Common myeloid progenitor, CD34-positive (primary cell): ENCODE results near the gene ALG12.

ENCODE experiments used
- CTCF ChIA-PET: fragments of 350-600 bp; sonication (Branson Sonifier 250); formaldehyde crosslinking; loops from one replicate; lab custom pipeline; 2021; ENCODE audit warnings: antibody characterized with exemption; lab: Charles Lee
- POLR2A ChIA-PET: fragments of 350-600 bp; sonication (Branson Sonifier 250); formaldehyde crosslinking; loops from one replicate; lab custom pipeline; 2021; ENCODE audit warnings: antibody characterized with exemption; lab: Charles Lee
- DNase-seq, 3 donors: peaks; one replicate each; pipeline versions ENCODE4 v3.0.0 to v3.0.0-alpha.2; 2013
- H3K27ac ChIP-seq, 2 experiments: 1 replicate in 1 of 2; 2 replicates in 1 of 2; pipeline ENCODE4 v1.7.0; 2013; ENCODE audit warnings: inconsistent platforms in 2 of 2, low read length in 2 of 2, mild to moderate bottlenecking in 2 of 2, low read depth in 1 of 2, moderate library complexity in 1 of 2; ENCODE audit not compliant: severe bottlenecking in 2 of 2, insufficient read depth in 1 of 2, poor library complexity in 1 of 2
- H3K27me3 ChIP-seq, 5 experiments: replicated peaks in 2 of 5; 1 replicate in 3 of 5; 2 replicates in 2 of 5; pipeline versions ENCODE4 v1.6.1 to v1.7.0; 2013; ENCODE audit warnings: low read length in 4 of 5, mild to moderate bottlenecking in 2 of 5, moderate library complexity in 2 of 5, inconsistent platforms in 1 of 5; ENCODE audit not compliant: insufficient read depth in 5 of 5, control insufficient read depth in 4 of 5
- H3K36me3 ChIP-seq, 4 experiments: 1 replicate in 2 of 4; 2 replicates in 2 of 4; pipeline versions ENCODE4 v1.6.1 to v1.7.0; 2013; ENCODE audit warnings: low read length in 3 of 4, control low read depth in 1 of 4, mild to moderate bottlenecking in 1 of 4; ENCODE audit not compliant: control insufficient read depth in 4 of 4, insufficient read depth in 4 of 4
- H3K4me1 ChIP-seq, 4 experiments: 1 replicate in 3 of 4; 2 replicates in 1 of 4; pipeline versions ENCODE4 v1.6.1 to v1.7.1; 2013; ENCODE audit warnings: low read length in 3 of 4, mild to moderate bottlenecking in 3 of 4, control low read depth in 1 of 4, inconsistent platforms in 1 of 4, moderate library complexity in 1 of 4; ENCODE audit not compliant: control insufficient read depth in 4 of 4, insufficient read depth in 4 of 4; ENCODE audit errors: control extremely low read depth in 1 of 4
- H3K4me3 ChIP-seq, 7 experiments: 1 replicate in 4 of 7; 2 replicates in 3 of 7; pipeline versions ENCODE4 v1.5.1 to v1.7.0; 2013; ENCODE audit warnings: mild to moderate bottlenecking in 7 of 7, low read length in 6 of 7, moderate library complexity in 6 of 7, inconsistent platforms in 2 of 7, low read depth in 2 of 7, control low read depth in 1 of 7; ENCODE audit not compliant: insufficient read depth in 4 of 7, control insufficient read depth in 1 of 7; ENCODE audit errors: extremely low read depth in 1 of 7
- H3K9me3 ChIP-seq, 5 experiments: 1 replicate in 4 of 5; 2 replicates in 1 of 5; pipeline versions ENCODE4 v1.6.1 to v1.7.1; 2013; ENCODE audit warnings: low read length in 4 of 5, mild to moderate bottlenecking in 2 of 5, inconsistent platforms in 1 of 5, low read depth in 1 of 5, moderate library complexity in 1 of 5; ENCODE audit not compliant: control insufficient read depth in 4 of 5, insufficient read depth in 2 of 5; ENCODE audit errors: control extremely low read depth in 1 of 5
- WGBS: methylation state at CpG from one replicate; pipeline ENCODE4 v1.1.5; 2013; ENCODE audit not compliant: insufficient coverage; 5-methylcytosine and 5-hydroxymethylcytosine counted together

Gene ALG12

GRCh38 chr22:49910229-49911155, 7.7 kb downstream of the ALG12 start:
- H3K4me1 ChIP-seq, result no peaks in the 10 kb centered on the region
- 96% methylated on average over 26 of the region's 27 CpGs for WGBS
- ChIA-PET POLR2A (no interaction called here), CTCF (no interaction called here)
- H3K27ac ChIP-seq, result peak overlapping the region in 1 of 2 experiments; percentile 14
- H3K4me3 ChIP-seq, result no peak overlapping the region
- peaks cover 5 to 68% (median 55%) of the 10 kb centered on the region in 4 experiments for H3K36me3 ChIP-seq
- DNase-seq, result no peak
- H3K9me3 ChIP-seq, result no peaks in the 10 kb centered on the region
- H3K27me3 ChIP-seq, result no peaks in the 10 kb centered on the region

GRCh38 chr22:49909476-49910205, 8.6 kb downstream of the ALG12 start:
- Histone ChIP-seq H3K4me3 (no peak overlapping the region), H3K27me3 (no peaks in the 10 kb centered on the region), H3K27ac (no peak overlapping the region), H3K4me1 (no peaks in the 10 kb centered on the region), H3K9me3 (no peaks in the 10 kb centered on the region), H3K36me3 (peaks cover 5 to 70% (median 58%) of the 10 kb centered on the region in 4 experiments)
- 97% methylated on average over 19 of the region's 23 CpGs for WGBS
- DNase-seq, result no peak
- ChIA-PET CTCF (no interaction called here), POLR2A (no interaction called here)

GRCh38 chr22:49907807-49908206, 10.4 kb downstream of the ALG12 start:
- Histone ChIP-seq H3K4me1 (no peaks in the 10 kb centered on the region), H3K9me3 (no peaks in the 10 kb centered on the region), H3K4me3 (no peak overlapping the region), H3K36me3 (peaks cover 7 to 77% (median 59%) of the 10 kb centered on the region in 4 experiments), H3K27ac (no peak overlapping the region), H3K27me3 (no peaks in the 10 kb centered on the region)
- CTCF ChIA-PET, result no interaction called here
- POLR2A ChIA-PET, result no interaction called here
- over 99% methylated on average over 19 of the region's 19 CpGs for WGBS
- DNase-seq, result no peak

- Histone ChIP-seq H3K27me3 (no peaks in the 10 kb centered on the region), H3K27ac (no peak overlapping the region), H3K4me3 (no peak overlapping the region), H3K36me3 (peaks cover 12 to 77% (median 57%) of the 10 kb centered on the region in 4 experiments), H3K4me1 (no peaks in the 10 kb centered on the region), H3K9me3 (no peaks in the 10 kb centered on the region)
- WGBS, result 98% methylated on average over 12 of the region's 14 CpGs
- CTCF ChIA-PET, result no interaction called here
- POLR2A ChIA-PET, result no interaction called here
- no peak for DNase-seq
These were observed 11.4 kb downstream of the ALG12 start for GRCh38 chr22:49906799-49907290.

- POLR2A ChIA-PET, result no interaction called here
- H3K9me3 ChIP-seq, result no peaks in the 10 kb centered on the region
- H3K27ac ChIP-seq, result no peak overlapping the region
- WGBS, result 98% methylated on average over 27 of the region's 28 CpGs
- H3K27me3 ChIP-seq, result no peaks in the 10 kb centered on the region
- DNase-seq, result no peak
- peaks cover 16 to 82% (median 61%) of the 10 kb centered on the region in 4 experiments for H3K36me3 ChIP-seq
- H3K4me1 ChIP-seq, result no peaks in the 10 kb centered on the region
- H3K4me3 ChIP-seq, result no peak overlapping the region
- CTCF ChIA-PET, result no interaction called here
These were observed 12.0 kb downstream of the ALG12 start for GRCh38 chr22:49906071-49906798.

GRCh38 chr22:49905465-49905864, 12.8 kb downstream of the ALG12 start:
- H3K27me3 ChIP-seq, result no peaks in the 10 kb centered on the region
- H3K36me3 ChIP-seq, result peaks cover 17 to 83% (median 64%) of the 10 kb centered on the region in 4 experiments
- H3K9me3 ChIP-seq, result no peaks in the 10 kb centered on the region
- DNase-seq, result no peak
- H3K4me1 ChIP-seq, result no peaks in the 10 kb centered on the region
- POLR2A ChIA-PET, result no interaction called here
- H3K4me3 ChIP-seq, result no peak overlapping the region
- CTCF ChIA-PET, result no interaction called here
- H3K27ac ChIP-seq, result no peak overlapping the region
- 97% methylated on average over 17 of the region's 18 CpGs for WGBS
